NCI-H2029 (cell line): Measurements from ENCODE around the gene CBFA2T3.

Experiments
- DNase-seq: peaks from one replicate; lab custom pipeline; 2025; lab: John Stamatoyannopoulos, UW

Gene CBFA2T3

DNA sequence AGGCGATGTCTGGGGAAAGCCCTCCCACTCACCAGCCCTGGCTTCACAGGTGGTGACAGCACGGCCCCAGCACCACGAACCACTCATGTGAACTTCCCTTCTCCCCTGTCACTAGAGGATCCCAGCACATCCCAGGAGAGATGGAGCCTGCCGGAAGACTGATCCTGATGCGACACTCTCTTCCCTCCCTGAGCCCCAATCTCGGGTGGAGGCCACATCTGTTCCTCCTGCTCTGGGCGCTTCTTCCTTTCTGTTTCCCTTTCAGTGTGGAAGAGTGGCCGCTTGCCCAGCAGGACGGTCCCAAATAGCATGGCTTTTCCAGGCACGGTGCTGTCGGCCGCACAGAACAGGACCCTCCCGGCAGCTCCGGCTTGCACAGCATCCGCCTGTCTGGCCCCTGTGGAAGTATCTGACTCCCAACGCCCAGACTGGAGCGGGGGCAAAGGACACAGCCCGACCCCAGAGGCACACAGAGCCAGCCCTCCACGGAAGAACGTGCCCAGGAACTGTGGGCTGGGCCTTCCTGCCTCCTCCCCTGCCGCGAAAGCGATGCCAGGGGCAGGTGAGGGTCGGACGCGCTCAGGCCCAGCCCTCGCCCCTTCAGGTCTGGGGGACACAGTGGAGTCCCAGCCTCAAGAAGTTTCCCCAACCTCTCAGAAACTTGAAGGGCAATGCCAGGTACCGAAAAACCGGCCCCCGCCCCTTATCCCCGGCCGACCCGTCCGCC is 37.6 kb downstream of the CBFA2T3 start:
- no peak for DNase-seq

DNA sequence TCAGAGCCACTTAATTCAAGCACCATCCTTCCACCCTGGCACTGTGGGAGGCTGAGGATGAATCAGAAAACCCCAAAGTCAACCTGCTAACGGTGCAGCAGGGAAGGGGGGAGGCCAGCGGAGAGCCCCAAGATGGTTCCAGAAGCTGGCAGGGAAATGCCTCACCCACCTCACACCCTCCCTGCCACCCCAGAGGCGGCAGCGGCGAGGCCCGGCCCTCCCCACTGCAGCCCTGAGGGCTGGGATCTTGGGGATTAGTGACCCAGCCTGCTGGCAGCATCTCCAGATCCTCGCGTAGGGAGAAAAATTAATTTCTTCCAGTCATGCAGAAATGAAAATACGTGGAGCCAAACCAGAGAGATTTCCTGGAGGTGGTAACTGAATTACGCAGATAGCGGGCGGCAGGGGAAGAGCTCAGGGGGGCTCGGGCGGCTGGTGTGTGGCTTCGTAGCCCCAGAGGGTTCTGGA is 38.2 kb downstream of the CBFA2T3 start:
- no peak for DNase-seq

DNA sequence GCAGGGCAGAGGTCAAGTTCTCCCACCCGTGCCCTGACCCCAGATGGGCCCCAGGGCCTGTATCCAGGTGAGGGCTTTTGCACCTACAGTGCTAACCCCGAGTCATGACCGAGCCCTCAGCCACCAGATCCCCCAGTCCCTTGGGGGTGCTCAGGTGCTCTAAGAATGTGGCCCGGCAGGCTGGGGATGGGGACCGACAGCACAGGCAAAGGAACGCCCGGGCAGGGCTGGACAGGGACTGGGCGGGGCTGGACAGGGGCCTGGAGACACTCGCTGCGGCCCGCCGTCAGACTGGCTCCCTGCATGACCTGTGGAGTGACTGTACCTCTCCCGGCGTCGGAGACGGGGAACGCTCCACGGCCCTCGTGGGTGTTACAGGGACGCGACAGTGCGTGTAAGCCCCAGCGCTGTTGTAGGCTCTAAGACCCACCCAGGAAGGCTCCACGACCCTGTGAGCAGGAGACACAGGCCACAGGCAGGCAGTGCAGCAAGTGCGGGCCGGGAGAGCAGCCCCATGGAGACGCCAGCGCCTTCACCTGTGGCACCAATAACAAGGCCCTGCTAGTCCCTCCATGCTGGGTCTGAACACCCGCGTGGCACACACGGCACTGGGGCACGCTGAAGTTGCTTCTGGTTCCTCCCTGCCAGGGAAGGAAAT is 38.8 kb downstream of the CBFA2T3 start:
- no peak for DNase-seq

DNA sequence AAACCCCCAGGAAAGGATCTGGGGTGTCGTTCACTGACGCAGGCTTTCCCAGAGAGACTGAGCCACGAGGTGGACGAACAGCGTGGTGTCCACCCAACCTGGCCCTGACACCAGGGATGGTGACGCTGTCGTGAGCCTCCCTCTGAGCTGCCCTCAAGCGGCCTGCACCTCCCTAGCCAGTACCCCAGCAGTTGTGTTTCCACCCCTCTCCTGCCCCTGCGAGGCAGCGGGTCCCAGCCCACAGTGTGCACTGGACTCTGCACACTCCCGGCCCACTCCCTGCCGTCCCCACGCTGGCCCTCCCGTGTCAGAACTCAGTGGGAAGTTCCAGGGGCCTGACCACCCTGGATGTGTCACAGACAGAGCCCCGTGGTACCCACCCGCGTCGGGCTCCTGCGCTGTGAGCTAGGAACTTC is 39.8 kb downstream of the CBFA2T3 start:
- no peak for DNase-seq

DNA sequence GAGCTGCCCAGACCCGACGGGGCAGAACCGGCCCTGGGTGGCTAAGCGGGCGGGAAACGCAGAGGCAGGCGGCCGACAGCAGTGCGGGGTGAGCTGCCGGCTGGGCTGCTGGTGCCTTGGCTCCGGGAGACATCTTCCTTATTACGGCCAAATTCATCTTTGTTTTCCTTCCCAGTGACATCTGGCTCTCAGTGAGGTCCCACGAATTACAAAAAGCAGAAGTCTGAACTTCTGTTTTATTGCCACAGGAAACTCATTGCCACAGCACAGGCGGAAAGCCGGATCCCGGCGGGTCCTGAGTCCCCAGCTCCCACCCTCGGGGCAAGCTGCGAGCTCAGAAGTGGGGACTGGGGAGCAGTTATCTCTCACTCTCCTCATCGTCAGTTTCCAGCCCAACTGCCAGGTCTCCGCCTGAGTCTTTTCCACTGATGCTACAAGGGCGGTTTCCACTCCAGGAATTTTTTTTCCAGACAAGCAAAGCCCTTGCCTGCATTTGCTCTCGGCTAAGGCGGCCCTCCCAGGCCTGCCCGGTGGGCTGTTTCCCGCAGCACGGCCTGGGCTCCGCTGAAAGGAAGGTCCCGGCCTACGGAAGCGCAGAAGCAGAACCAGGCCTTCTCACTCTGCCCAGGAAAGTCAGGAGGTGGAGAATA is 40.3 kb downstream of the CBFA2T3 start:
- no peak for DNase-seq

GRCh38 chr16:88936008-88936555 is 40.9 kb downstream of the CBFA2T3 start:
- no peak for DNase-seq

- no peak for DNase-seq
Observed at GRCh38 chr16:88934066-88934667, 42.8 kb downstream of the CBFA2T3 start.

- no peak for DNase-seq
Observed at GRCh38 chr16:88932929-88933328, 44.1 kb downstream of the CBFA2T3 start.

GRCh38 chr16:88931936-88932335 is 45.1 kb downstream of the CBFA2T3 start:
- no peak for DNase-seq

DNA sequence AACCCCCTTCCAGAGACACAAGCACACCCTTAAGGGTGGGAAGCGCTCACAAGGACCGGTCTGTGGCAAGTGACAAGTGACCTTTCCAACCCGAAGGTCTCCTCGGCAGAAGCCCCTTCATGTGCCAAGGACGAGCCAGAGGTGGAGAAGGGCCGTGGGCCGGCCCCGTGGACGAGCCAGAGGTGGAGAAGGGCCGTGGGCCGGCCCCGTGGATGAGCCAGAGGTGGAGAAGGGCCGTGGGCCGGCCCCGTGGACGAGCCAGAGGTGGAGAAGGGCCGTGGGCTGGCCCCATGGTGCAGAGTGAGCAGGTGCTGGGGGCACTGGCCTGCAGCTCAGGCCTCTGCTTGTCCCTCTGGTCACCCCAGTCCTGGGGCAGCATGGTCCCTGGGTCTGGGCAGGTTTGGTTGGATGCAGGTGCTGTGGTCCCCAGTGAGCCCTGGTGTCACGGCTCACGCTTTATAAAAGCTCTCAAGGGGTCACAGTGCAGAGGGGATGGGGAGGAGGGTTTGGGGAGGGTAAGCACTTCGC is 45.6 kb downstream of the CBFA2T3 start:
- DNase-seq = no peak

DNA sequence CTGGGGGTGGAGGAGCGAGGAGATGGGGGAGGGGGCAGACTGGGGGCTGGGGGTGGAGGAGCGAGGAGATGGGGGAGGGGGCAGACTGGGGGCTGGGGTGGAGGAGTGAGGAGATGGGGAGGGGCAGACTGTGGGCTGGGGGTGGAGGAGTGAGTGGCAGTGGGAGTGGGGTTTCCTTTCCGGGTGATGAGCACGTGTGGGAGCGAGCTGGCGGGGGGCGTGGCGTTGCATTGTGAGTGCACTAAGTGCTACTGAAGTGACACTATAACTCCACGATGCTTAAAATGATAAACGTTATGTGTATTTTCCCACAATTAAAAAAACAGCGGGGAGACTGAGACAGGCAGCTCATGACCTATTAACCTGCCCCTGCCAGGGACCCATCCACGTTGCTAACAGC is 46.3 kb downstream of the CBFA2T3 start:
- DNase-seq = no peak

DNA sequence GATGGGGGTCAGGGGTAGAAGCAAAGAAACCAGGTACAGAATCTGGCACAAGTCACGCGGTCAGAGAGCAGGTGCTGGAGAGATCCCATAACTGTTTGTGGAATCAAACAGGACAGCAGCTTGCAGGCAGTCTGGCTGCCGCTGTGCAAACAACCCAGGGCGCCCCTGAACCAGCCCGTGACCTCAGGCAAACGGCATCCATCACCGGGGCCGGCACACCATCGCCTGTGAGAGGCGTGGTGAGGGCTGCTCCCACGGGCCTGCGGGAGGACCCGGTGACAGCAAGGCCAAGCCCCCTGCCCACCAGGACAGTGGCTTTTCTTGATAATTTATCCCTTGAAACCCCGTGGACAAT is 47.9 kb downstream of the CBFA2T3 start:
- no peak for DNase-seq

GRCh38 chr16:88928405-88929090 is 48.5 kb downstream of the CBFA2T3 start:
- DNase-seq = no peak

DNA sequence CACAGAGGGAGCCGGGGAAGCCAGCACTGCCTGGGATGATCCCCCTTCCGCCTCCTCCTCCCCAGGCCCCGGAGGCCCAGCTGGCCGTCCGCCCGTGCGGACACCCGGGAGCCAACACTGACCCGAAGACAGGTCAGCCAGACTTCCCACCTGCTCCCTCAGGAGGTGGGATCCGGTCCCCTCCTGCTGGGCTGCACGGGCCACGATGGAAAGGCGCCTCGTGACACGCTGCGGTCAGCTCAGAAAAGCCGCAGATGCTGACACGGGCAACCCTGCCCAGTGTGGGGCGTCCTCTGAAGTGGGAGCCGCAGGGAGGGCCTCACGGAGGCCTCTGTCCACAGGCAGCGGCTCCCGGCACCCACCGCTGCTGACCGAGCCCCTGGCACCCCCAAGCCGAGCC is 49.3 kb downstream of the CBFA2T3 start:
- DNase-seq = no peak

DNA sequence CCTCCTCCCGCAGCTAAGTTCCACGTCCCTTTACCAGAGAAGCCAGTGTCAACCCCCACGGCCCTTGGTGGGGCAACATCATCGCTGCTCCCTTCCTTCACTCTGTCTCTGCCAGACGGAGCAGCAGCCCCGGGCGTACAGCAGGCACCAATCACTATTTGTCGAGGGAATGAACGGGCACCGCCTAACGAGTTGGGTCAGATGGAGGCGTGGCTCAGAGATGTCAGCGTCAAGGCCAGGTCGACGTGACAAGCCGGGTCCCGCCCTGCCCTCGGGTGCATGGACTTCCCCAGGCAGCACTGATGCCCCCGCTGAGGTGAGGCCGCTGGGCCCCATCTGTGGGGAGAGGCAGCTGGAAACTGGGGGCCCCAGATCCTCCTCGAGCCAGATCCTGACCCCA is 50.0 kb downstream of the CBFA2T3 start:
- no peak for DNase-seq

DNA sequence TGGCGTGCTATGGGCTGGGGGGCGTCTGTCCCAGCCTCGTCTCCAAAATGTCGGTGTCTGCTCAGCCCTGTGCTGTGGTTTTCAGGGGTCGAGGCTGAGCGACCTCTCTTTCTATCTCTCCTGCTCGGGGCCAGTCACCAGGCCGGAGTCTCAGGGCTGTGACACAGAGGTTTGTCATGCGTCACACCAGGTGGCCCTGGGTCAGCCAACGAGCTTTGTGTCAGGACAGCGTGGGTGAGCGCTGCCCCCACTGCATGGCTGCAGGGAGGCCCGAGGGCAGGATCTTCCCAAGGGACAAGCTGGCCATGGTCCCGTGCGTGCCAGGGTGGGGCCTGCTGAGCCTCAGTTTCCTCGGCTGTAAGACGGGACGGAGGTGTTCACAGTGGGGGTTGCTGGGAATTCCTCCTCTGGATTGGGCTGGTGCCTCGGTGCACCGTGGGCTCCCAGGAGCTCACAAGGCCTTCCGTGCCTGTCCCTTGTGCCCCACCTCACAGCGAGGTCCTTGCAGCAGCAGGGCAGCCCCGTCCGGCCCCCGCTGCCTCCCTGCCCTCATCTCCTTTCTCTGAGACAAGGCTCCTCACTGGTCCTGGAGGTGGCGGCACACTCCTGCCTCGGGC is 50.5 kb downstream of the CBFA2T3 start:
- DNase-seq = no peak

DNA sequence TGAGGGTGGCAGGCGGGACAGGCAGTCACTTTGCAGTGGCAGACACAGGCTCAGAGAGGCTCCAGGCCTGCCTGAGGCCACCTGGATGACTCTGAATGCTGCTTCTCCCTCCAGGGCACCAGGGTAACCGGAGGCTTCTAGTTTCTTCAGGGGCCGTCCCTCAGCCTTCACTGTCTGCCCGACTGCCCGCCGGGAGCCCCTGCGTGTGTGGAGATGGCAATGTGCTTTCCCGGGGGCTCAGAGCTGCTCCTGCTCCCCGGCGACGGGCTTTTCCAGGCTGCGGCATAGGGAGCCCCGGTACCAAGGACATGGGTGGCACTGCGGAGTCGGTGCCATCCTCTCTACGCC is 51.5 kb downstream of the CBFA2T3 start:
- no peak for DNase-seq

- no peak for DNase-seq
Observed at GRCh38 chr16:88924834-88925539, 52.0 kb downstream of the CBFA2T3 start.

- DNase-seq = no peak
Observed at GRCh38 chr16:88923926-88924833, 52.8 kb downstream of the CBFA2T3 start.

- no peak for DNase-seq
Observed at GRCh38 chr16:88923450-88923849, 53.6 kb downstream of the CBFA2T3 start.
